Astrocyte (in vitro differentiated cells and primary cell): ENCODE data around the gene SUN3.

Experiments
- CTCF ChIP-seq: IDR thresholded peaks from 2 replicates; pipeline ENCODE4 v1.5.1; 2011; ENCODE audit warnings: low read depth, mild to moderate bottlenecking, inconsistent platforms, low read length, moderate library complexity; ENCODE audit not compliant: insufficient read depth
- EZH2 ChIP-seq: IDR thresholded peaks from 2 replicates; pipeline ENCODE4 v1.6.1; 2012; ENCODE audit warnings: mild to moderate bottlenecking, low read length, inconsistent platforms; ENCODE audit not compliant: insufficient read depth

DNA sequence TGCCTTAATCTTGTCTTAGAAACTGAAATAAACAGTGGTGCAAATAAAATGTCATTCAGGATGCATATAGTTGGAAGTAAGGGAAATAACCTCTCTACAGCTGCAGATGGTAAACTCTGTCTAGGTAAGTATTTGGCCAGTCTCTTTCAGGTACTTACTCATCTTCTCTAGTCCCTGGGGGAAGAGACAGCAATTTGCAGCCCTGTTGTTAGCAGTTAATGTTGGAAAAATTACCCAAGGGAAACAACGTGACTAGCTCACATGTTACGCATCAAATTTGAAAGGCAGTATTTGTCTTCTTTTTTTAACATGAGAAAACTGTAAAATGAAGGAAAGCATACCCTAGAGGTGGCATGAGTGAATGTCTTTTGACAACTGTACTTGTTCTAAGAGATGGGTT is 46.3 kb downstream of the SUN3 start:
- no peak for TF ChIP-seq CTCF
- no peak for TF ChIP-seq EZH2
